Effector CD8-positive, alpha-beta T cell (primary cell): ENCODE data around the gene HNRNPLL.
"Not testable (repeated sequence)": the region's sequence is repeated elsewhere in the genome, so short reads cannot be mapped to it uniquely, and the experiment has no call there.

Source experiments
- DNase-seq: peaks from one replicate; lab custom pipeline; 2025; lab: John Stamatoyannopoulos, UW
- total RNA-seq, 4 experiments: gene quantifications; one replicate each; lab custom pipeline; 2026; lab: John Stamatoyannopoulos, UW

The HNRNPLL gene
- 25.5 to 60.0 (median 32.1) reads per million in 4 experiments for total RNA-seq

- DNase-seq, result peak; percentile 88
Observed at GRCh38 chr2:38602732-38603401, at the start of gene HNRNPLL. Gene HNRNPLL (minus strand): TSS chr2:38602928. CDS start chr2:38602626, 302 bp downstream.

DNA sequence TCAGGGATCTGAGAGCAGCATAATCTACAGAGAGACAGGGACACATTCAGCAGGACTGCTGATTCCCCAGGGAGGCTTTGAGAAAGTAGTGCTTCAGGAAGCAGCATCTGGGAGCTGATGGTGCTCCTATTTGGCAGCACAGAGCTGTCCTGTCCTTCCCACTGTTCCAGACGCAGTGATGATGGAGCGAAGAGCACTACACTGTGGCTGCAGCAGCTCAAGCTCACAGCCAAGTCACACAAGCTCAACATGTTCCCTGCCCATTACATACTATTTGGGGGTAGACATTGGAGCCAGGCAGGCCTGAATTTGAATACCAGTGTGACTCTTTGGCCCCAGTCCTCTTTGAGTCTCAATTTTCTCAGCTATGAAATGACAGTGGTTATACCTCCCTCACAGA, 48.0 kb upstream of the HNRNPLL start:
- no peak for DNase-seq

DNA sequence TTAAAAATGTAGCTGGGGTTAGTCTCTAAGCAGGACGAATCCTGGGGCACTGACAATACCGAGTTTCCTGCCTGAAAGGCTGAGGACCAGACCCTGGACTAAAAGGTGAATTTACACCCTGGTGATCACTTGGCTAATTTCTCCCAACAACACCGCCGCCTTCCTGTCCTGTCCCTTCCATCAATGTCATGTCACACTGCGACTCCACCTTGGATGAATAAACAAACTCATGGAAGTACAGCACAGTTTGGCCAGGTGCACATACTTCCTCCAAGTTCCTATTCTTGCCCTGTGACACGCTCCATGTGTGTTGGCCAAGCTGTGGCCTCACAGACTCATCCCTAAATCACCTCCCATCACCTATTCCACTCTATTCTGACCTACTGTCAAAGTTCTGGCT, 47.3 kb upstream of the HNRNPLL start:
- DNase-seq, result no peak

GRCh38 chr2:38649176-38649728, 46.5 kb upstream of the HNRNPLL start:
- no peak for DNase-seq

DNA sequence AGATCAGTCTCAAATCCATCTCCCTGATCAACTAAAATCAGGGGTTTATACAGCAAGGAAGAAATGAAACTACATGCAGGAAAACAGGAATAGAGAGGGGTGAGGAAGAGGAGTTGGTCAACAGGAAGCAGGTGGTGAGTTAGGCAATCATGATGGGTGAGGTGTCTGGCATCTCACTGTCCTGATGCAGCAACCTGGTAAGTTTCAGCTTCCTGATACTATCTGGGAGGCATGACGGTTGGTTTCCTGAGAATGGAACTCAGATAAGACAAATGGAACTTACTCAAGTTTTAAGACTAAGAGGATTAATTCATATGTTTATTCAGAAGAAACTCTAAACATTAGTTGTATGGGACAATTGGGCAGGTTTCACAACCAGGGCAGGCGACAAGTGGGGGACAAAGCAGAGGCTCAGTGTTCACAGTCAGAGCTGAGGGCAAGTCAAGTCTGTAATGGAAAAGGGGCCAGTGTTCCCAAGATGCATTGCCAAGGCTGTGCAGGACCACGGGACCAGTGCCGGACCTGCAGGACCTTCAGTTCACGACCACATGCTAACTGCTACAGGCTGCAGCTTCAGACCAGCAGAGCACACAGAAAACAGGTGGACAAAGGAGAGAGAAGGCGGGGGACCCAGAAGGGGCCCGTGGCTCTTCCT, 45.5 kb upstream of the HNRNPLL start:
- no peak for DNase-seq

DNA sequence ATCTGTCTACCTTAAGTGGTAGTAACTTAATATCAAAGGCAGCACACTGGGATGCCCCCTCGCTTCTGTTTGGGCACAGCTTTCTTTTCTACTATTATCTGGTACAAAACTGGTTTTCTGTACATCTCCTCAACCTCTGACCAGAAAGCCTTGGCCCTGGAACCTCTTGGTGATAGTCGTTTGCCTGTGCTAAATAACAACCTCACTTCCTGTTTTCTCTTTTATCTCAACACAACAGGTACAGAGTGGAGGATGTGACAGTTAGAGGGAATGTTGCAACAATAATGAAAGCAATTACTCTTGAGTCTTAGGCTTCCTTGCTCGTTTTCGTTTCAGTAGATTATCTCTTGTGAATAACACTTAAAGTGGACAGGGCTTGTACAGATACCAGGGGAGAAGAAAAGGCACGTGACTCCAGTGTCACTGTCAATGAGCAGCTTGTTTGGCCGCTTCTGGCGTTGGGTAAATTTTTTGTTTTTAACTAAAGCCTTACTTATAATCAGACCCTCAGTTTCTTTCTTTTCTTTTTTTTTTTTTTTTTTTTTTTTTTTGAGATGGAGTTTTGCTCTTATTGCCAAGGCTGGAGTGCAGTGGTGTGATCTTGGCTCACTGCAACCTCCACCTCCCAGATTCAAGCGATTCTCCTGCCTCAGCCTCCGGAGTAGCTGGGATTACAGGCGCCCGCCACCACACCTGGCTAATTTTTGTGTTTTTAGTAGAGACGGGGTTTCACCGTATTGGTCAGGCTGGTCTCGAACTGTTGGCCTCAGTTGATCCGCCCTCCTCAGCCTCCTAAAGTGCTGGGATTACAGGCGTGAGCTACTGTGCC, 41.2 kb upstream of the HNRNPLL start:
- DNase-seq, result not testable (repeated sequence)

GRCh38 chr2:38643021-38643671, 40.4 kb upstream of the HNRNPLL start:
- no peak for DNase-seq

GRCh38 chr2:38642373-38643017, 39.8 kb upstream of the HNRNPLL start:
- DNase-seq, result not testable (repeated sequence)

DNA sequence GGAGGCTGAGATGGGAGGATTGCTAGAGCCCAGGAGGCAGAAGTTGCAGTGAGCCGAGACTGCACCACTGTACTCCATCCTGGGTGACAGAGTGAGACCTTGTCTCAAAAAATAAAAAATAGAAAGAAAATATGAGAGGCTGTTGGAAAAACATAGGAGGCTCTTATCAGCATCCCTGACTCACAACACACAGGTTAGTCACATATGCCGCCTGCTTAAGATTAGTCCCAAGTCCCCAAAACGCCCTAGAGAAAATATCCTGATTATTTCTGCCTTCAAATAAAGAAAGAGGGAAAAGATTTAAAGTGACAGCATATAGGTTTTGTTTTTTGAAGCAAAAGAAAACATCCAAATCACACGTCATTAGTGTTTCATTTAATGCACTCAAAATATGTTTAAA, 33.3 kb upstream of the HNRNPLL start:
- DNase-seq, result no peak

GRCh38 chr2:38635139-38635538, 32.4 kb upstream of the HNRNPLL start:
- DNase-seq, result no peak

GRCh38 chr2:38634684-38635083, 32.0 kb upstream of the HNRNPLL start:
- DNase-seq, result no peak

GRCh38 chr2:38633895-38634294, 31.2 kb upstream of the HNRNPLL start:
- DNase-seq, result no peak

GRCh38 chr2:38632980-38633379, 30.3 kb upstream of the HNRNPLL start:
- DNase-seq, result no peak

- DNase-seq, result no peak
Observed at GRCh38 chr2:38631976-38632375, 29.2 kb upstream of the HNRNPLL start.

GRCh38 chr2:38629684-38630083, 27.0 kb upstream of the HNRNPLL start:
- DNase-seq, result no peak

DNA sequence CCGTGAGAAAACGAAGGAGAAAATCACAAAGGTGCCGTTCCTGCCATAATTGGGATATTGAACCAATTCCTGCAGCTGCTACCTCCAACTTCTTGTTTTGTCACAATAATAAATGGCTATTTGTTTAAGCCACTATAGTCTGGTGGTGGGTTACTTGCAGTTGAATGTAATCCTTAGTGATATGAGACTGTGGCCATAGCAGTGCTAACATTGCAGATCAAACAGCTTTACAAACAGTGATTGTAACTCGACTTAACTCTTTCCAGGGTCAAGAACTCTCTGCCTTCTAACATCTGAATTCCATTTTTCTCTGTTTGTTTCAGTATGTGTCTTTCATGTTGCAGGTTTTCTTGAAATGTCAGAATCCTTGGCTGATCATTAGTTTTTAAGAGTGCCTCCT, 24.7 kb upstream of the HNRNPLL start:
- DNase-seq, result no peak

DNA sequence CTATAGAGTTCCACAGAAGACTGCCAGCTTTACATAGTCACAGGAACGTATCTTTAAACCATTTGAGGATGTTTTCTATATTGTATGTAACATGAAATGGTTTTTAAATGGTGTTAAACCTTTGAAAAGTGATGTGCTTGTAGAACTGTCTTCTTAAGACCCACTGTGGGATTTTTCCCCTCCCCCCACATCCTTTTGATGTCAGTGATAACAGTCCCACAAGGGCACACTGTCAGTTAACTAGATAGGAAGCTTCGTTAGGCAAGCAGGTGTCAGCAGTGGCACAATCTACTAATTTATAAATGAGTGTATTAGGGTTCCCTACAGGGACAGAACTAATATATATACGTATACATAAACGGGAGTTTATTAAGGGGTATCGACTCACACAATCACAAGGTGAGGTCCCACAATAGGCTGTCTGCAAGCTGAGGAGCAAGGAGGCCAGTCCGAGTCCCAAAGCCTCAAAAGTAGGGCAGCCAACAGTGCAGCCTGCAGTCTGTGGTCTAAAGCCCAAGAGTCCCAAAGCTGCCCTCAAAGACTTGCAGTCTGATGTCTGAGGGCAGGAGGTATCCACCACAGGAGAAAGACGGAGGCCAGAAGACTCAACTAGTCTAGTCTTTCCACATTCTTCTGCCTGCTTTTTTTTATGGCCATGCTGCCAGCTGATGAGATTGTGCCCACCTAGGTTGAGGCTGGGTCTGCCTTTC, 23.8 kb upstream of the HNRNPLL start:
- no peak for DNase-seq

DNA sequence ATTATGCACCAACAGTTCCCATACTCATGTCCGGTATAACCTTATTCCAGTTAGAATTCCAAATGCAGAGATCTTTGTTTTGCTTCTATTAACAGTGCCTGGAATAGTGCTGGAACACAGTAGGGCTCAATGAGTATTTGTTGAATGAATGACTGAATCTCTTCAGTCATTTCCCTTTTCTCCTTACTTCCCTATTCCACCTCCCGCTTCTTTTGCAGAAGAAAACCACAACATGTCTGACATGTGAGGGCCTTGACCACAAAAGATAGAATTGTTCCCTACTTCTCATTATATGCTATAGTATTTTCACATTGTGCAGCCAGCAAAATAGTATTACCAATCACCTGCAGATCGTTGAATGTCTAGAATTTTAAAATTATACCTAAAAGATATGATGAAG, 19.5 kb upstream of the HNRNPLL start:
- DNase-seq, result no peak

DNA sequence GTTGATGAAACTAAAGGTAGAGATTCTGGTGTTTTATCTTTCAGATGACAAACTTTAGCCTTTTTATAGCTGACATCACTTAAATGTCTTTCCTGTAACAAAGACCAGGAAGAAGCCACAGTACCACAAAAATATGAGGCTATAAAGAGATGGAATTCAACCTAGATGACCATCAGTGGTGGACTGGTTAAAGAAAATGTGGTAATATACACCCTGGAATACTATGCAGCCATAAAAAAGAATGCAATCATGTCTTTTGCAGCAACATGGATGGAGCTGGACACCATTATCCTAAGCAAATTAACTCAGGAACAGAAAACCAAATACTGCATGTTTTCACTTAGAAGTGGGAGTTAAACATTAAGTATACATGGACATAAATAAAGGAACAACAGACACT, 18.3 kb upstream of the HNRNPLL start:
- DNase-seq, result no peak

- no peak for DNase-seq
Observed at GRCh38 chr2:38620282-38620977, 17.7 kb upstream of the HNRNPLL start.
